Bronchial epithelial cell (primary cell): ENCODE data around the gene GFOD2. TPM values are rescaled to one million over a fixed set of nuclear protein-coding genes. Genes with fewer than 3 reads are reported as not detected.

ENCODE experiments used
- DNase-seq: peaks from one replicate; pipeline ENCODE4 v3.0.0-alpha.2; 2010; ENCODE audit warnings: low read depth
- FAIRE-seq: peaks from 2 replicates; lab custom pipeline; 2011; peaks lifted over from hg19 to GRCh38; lab: Jason Lieb, UNC
- H3K27me3 ChIP-seq: 2 replicates; pipeline ENCODE4 v1.5.1; 2011; ENCODE audit warnings: low read length; ENCODE audit not compliant: control insufficient read depth, insufficient read depth
- H3K36me3 ChIP-seq: 2 replicates; pipeline ENCODE4 v1.5.1; 2011; ENCODE audit warnings: low read length; ENCODE audit not compliant: control insufficient read depth, insufficient read depth
- H3K4me3 ChIP-seq: 2 replicates; pipeline ENCODE4 v1.5.1; 2011; ENCODE audit warnings: mild to moderate bottlenecking, low read depth, low read length, control low read depth
- total RNA-seq: library from RNA; depleted of rRNA; stranded (reverse); fragments of >200 nt; gene quantifications from 2 replicates; pipeline ENCODE4 v1.2.1, GENCODE V29; 2014
- TF ChIP-seq, protein P1 (sequence below): IDR thresholded peaks from 2 replicates; pipeline ENCODE4 v1.5.1; 2011; ENCODE audit warnings: mild to moderate bottlenecking, moderate library complexity, low read length, control low read depth, inconsistent platforms; ENCODE audit not compliant: insufficient read depth, severe bottlenecking

Gene GFOD2
- total RNA-seq, 1 donor from 2014 or later: 17.9 TPM

GRCh38 chr16:67632415-67633172, 86.5 kb downstream of the GFOD2 start:
- TF ChIP-seq, protein P1, sequence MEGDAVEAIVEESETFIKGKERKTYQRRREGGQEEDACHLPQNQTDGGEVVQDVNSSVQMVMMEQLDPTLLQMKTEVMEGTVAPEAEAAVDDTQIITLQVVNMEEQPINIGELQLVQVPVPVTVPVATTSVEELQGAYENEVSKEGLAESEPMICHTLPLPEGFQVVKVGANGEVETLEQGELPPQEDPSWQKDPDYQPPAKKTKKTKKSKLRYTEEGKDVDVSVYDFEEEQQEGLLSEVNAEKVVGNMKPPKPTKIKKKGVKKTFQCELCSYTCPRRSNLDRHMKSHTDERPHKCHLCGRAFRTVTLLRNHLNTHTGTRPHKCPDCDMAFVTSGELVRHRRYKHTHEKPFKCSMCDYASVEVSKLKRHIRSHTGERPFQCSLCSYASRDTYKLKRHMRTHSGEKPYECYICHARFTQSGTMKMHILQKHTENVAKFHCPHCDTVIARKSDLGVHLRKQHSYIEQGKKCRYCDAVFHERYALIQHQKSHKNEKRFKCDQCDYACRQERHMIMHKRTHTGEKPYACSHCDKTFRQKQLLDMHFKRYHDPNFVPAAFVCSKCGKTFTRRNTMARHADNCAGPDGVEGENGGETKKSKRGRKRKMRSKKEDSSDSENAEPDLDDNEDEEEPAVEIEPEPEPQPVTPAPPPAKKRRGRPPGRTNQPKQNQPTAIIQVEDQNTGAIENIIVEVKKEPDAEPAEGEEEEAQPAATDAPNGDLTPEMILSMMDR: no peak
- FAIRE-seq: no peak
- H3K36me3 ChIP-seq: peaks cover 15% of the 10 kb centered on the region
- no peaks in the 10 kb centered on the region for H3K27me3 ChIP-seq
- DNase-seq: peak; percentile 13
- H3K4me3 ChIP-seq: no peak overlapping the region

- Histone ChIP-seq H3K4me3 (no peak overlapping the region), H3K27me3 (no peaks in the 10 kb centered on the region), H3K36me3 (peaks cover 15% of the 10 kb centered on the region)
- FAIRE-seq (no peak), DNase-seq (no peak)
- TF ChIP-seq, protein P1: no peak
Observed at GRCh38 chr16:67628216-67628615, 90.9 kb downstream of the GFOD2 start.

Other genes with a start within 250 kb of the GFOD2 start
- gene ATP6V0D1, start 238.2 kb downstream of the GFOD2 start, total RNA-seq: 78.2 and 79.4 TPM in 2 replicates
- not detected in 2 replicates for gene AGRP, start 235.8 kb downstream of the GFOD2 start, total RNA-seq
- gene RIPOR1, start 190.5 kb downstream of the GFOD2 start, total RNA-seq: 12.8 and 13.7 TPM in 2 replicates
- 21.1 and 26.5 TPM in 2 replicates for gene CTCF, start 156.8 kb downstream of the GFOD2 start, total RNA-seq
- gene CARMIL2, start 74.2 kb downstream of the GFOD2 start, total RNA-seq: not detected in 2 replicates
- gene ACD, start 59.1 kb downstream of the GFOD2 start, total RNA-seq: 8.4 and 11.0 TPM in 2 replicates
- 2.6 and 4.4 TPM in 2 replicates for gene PARD6A, start 58.4 kb downstream of the GFOD2 start, total RNA-seq
- gene ENKD1, start 52.6 kb downstream of the GFOD2 start, total RNA-seq: 12.8 and 15.5 TPM in 2 replicates
- 0.26 and 0.79 TPM in 2 replicates for gene C16orf86, start 52.5 kb downstream of the GFOD2 start, total RNA-seq
- gene RANBP10, start 87.2 kb upstream of the GFOD2 start, total RNA-seq: 2.6 and 3.3 TPM in 2 replicates
- gene TSNAXIP1, start 87.6 kb upstream of the GFOD2 start, total RNA-seq: under 0.01 and 0.13 TPM in 2 replicates
- gene THAP11, start 123.0 kb upstream of the GFOD2 start, total RNA-seq: 22.1 and 34.2 TPM in 2 replicates
- 42.6 and 98.6 TPM in 2 replicates for gene NUTF2, start 127.6 kb upstream of the GFOD2 start, total RNA-seq
- gene CENPT, start 128.4 kb upstream of the GFOD2 start, total RNA-seq: 10.3 and 10.9 TPM in 2 replicates
- gene EDC4, start 153.7 kb upstream of the GFOD2 start, total RNA-seq: 26.9 and 35.6 TPM in 2 replicates
- not detected in 2 replicates for gene NRN1L, start 165.6 kb upstream of the GFOD2 start, total RNA-seq
- gene PSKH1, start 173.9 kb upstream of the GFOD2 start, total RNA-seq: 13.2 and 15.5 TPM in 2 replicates
- 0.26 TPM in 2 replicates for gene CTRL, start 212.5 kb upstream of the GFOD2 start, total RNA-seq
- 16.3 and 23.7 TPM in 2 replicates for gene PSMB10, start 217.5 kb upstream of the GFOD2 start, total RNA-seq
- 1.6 and 1.7 TPM in 2 replicates for gene LCAT, start 224.8 kb upstream of the GFOD2 start, total RNA-seq
- 20.5 and 35.2 TPM in 2 replicates for gene SLC12A4, start 249.3 kb upstream of the GFOD2 start, total RNA-seq